SW 1271 (cell line): ENCODE results near the gene ARL16.

Experiments
- DNase-seq, 2 experiments: peaks; one replicate each; lab custom pipeline; 2025; lab: John Stamatoyannopoulos, UW

The ARL16 gene

DNA sequence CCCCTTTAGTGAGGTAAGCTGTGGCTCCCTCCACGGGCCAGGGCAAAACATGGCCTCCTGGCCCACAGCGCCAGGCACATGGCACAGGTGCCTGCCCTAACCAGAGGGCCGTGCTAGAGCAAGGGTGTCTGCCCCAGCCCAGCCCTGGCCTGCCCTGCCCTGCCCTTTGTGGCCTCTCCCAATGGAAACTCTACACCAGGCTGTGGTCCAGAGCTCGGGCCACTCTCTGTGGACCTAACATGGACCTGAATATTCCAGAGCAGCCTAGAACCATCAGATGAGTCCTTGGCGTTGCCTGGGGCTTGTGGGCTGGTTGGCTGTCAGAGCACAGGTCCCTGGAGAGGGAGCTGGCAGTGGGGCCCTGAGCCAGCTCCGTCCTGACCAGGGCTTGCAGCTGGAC, 11.6 kb upstream of the ARL16 start:
- DNase-seq: no peak

- no peak for DNase-seq
These were observed 11.2 kb upstream of the ARL16 start for GRCh38 chr17:81694810-81695209.

DNA sequence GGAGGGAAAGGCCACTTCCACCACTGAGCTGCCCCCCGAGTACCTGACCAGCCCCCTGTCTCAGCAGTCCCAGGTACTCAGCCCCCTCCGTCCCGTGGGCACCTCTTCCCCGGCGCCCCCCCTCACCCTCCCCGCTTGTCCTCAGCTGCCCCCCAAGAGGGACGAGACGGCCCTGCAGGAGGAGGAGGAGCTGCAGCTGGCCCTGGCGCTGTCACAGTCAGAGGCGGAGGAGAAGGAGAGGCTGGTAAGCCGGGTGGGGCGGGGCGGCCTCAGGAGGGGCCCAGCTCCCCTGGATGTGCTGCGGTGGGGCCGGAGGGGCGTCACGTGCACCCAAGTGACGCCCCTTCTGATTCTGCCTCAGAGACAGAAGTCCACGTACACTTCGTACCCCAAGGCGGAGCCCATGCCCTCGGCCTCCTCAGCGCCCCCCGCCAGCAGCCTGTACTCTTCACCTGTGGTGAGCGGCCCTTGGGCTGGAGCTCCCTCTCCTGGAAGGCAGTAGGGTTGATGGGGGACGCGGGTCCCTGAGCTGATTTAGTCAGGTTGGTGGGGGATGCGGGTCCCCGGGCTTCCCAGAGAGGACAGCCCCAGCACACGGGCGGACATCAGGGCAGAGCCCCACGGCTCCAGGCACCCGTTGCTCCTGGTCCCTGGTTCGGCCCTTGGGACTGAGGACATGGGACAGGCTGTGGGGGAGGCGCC, 10.1 kb upstream of the ARL16 start:
- DNase-seq: no peak

DNA sequence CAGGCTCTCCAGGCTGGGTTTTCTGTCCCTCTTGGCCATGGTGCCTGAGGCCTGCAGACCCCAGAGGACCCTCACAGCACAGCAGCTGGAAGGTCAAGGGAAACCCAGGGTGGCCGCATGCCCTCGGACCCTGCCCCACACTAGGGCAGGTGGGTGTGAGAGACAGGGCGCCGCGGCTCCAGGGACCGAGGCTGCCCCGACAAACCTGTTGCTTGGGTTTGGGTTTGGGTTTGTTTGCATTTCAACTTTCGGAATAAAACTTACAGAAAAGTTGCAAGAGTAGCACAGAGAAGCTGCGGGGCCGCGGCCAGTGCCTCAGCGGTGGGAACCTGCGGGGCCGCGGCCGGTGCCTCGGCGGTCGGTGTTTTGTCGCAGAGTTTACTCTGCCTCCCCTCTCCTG, 8.0 kb upstream of the ARL16 start:
- DNase-seq: no peak

- DNase-seq: no peak
These were observed 7.6 kb upstream of the ARL16 start for GRCh38 chr17:81691196-81691595.

GRCh38 chr17:81690549-81690948, 7.0 kb upstream of the ARL16 start:
- DNase-seq: no peak

GRCh38 chr17:81690066-81690465, 6.5 kb upstream of the ARL16 start:
- DNase-seq: no peak

DNA sequence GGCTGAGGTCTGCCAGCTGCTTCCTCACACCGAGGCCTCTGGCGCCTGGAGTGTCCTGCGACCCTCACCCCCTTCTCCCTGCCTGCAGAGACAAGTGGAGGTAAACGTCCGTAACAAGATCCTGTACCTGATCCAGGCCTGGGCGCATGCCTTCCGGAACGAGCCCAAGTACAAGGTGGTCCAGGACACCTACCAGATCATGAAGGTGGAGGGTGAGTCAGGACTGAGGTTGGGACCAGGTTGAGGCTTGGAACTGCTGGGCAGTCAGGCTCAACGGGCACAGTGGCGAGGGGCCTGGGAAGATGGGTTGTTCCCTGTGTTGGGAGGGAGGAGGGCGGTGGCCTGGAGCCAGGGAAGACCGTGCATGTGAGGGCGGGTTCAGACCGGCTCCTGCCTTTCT, 5.0 kb upstream of the ARL16 start:
- DNase-seq: no peak

GRCh38 chr17:81687770-81688541, 4.4 kb upstream of the ARL16 start:
- DNase-seq: no peak

GRCh38 chr17:81686614-81687013, 3.0 kb upstream of the ARL16 start:
- no peak for DNase-seq

- no peak for DNase-seq
These were observed 1.5 kb upstream of the ARL16 start for GRCh38 chr17:81685108-81685507.

- no peak for DNase-seq
These were observed 880 bp upstream of the ARL16 start for GRCh38 chr17:81684442-81684911.

GRCh38 chr17:81683208-81683583, 401 bp downstream of the ARL16 start:
- no peak for DNase-seq

DNA sequence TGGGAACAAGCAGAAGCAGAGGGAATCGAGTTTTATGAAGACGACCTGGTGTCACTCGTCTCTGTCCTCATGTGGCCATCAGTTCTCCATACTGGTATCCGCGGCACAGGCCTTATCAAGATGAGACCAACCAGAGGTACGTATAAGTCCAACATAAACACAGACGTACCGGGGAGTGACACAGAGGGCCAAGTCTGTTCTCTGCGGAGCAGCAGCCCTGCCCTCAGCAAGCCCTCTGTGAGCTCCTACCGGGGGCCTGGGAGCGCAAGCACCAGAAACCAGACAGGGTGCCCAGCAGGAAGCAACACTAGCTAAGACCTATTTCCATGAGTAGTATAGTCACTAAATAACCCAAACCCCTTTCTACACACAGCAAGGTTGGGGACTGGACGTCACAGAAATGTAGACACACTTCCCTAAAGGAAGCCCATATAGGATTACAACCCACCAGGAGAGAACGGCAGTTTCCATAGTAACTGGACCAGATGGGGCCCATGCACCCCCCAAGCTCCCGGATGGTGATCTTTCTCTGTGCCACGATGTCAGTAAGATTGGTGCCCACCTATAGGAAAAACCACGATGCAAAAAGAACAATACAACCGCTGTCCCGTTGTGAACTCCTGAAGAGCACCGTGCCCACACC, 911 bp downstream of the ARL16 start:
- no peak for DNase-seq

DNA sequence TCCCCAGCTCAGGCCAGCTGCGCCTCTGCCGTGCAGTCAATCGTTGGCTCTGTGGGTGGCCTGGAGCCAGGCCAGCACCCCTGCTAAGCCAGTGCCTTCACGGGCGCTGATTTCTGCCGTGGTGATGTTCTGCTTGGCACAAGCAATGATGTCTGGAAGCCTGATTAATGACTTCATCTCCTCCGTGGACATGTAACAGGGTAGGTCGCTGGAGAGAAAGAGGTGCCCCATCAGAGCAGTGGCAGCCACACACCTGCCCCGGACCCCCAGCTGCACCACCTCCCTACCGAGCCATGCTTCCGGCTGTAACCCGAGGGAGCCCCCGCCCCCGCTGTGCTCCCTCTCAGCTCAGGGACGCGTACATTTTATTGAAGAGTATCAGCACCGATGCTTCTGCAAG, 1.9 kb downstream of the ARL16 start:
- no peak for DNase-seq

DNA sequence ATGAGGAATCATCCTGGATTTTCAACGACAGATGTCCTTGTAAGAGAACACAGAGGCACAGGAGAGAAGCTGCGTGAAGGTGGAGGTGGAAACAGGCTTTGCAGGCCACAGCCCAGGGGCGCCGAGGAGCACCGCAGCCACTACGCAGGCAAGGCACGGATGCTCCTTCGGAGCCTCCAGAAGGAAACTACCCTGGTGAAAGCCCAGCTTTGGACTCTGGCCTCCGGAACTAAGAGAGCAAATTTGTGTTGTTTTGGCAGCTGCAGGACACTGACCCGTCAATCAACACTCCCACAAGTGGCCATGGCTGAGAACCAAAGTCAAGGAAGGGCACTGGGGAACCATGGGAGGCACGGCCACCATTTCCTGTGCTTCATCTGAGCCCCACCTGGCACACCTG, 3.4 kb downstream of the ARL16 start:
- DNase-seq: no peak

- DNase-seq: no peak
These were observed 6.7 kb downstream of the ARL16 start for GRCh38 chr17:81676906-81677305.

DNA sequence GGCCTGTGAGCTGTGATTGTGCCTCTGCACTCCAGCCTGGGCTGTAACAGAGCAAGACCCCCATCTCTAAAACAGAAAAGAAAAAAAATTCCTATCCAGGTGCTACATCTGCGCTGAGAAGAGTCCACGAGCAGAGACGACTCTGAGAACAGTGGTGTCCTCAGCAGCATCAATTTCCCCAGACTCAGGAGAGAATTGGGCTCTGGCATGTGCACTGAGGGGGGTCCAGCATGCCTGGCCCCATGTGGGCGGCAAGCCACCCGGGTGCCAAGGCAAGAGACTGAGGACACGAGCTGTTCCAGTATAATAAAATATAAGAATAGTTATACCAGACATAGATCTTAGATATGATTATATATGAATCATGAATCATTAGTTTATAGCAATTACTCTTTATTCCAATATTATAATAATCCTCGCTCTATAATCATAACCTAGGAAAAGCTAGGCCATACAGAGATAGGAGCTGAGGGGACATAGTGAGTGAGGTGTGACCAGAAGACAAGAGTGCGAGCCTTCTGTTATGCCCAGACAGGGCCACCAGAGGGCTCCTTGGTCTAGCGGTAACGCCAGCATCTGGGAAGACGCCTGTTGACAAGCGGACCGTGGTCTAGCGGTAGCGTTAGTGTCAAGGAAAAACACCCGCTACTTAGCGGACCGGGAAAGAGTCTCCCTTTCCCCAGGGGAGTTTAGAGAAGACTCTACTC, 7.9 kb downstream of the ARL16 start:
- DNase-seq: peak in 1 of 2 experiments; percentile 11

DNA sequence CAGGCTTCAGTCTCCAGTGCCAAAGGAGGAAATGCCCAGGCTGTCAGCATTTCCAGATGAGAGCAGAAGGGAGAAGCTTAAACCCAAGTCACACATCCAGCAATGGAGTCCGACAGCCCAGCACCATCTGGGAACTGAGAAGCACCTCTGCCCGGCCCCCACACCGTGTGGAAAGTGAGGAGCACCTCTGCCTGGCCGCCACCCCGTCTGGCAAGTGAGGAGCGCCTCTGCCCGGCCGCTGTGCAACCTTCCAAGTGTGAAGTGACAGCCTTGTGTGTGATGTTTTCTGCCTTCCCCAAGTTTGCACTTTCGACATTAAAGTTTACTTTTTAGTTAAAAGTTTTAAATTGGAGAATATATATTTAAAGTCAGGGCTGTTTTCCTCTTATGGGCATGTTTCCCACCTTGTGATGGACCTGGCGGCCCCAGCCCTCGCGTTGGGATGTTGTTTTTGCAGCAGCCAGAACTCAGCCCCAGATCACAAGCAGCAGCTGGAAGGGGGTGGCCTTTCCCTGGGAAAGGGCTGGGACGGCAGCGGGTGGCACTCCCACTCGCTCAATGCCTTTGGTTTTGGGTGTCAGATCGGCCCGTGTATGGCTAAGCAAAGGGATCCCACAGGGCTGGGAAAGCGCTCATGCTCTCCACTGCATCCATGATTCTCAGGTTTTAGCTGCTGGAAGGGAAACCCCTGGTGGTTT, 9.9 kb downstream of the ARL16 start:
- no peak for DNase-seq

GRCh38 chr17:81672954-81673353, 10.6 kb downstream of the ARL16 start:
- no peak for DNase-seq

DNA sequence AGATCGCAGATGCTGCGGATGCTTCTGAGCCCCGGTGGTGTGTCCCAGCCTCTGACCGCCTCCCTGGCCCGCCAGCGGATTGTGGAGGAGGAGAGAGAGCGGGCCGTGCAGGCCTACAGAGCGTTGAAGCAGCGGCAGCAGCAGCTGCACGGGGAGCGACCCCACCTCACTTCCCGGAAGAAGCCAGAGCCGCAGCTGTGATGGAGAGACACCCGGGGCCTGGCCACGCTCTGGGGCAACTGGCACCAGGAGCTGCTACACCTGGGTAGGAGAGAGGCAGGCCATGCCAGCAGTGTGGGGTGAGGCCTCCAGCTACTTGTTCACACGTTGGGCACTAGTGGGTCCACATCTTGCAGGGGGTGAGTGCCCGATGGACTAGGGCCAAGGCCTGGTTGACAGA, 11.1 kb downstream of the ARL16 start:
- DNase-seq: no peak

GRCh38 chr17:81667754-81668153, 15.8 kb downstream of the ARL16 start:
- no peak for DNase-seq
